Transverse colon (tissue), 4 donors: ENCODE measurements around the gene DPP7. TPM values are rescaled to one million over a fixed set of nuclear protein-coding genes. Genes with fewer than 3 reads are reported as not detected.

Experiments
- DNase-seq: peaks from one replicate; pipeline ENCODE4 v3.0.0-alpha.2; 2019
- H3K27ac ChIP-seq, 4 donors: fragments of 200-600 bp; sonication (generic); 2 replicates each; pipeline ENCODE4 v1.5.1; 2016 to 2018; ENCODE audit warnings: inconsistent platforms in 4 of 4
- H3K27me3 ChIP-seq: fragments of 200-600 bp; sonication (generic); 2 replicates; pipeline ENCODE4 v1.5.1; 2017; ENCODE audit warnings: inconsistent platforms
- H3K36me3 ChIP-seq, 4 donors: fragments of 200-600 bp; sonication (generic); 2 replicates each; pipeline ENCODE4 v1.5.1; 2017 to 2019; ENCODE audit warnings: inconsistent platforms in 4 of 4
- H3K4me1 ChIP-seq, 4 donors: fragments of 200-600 bp; sonication (generic); 2 replicates each; pipeline ENCODE4 v1.5.1; 2017 to 2020; ENCODE audit warnings: inconsistent platforms in 4 of 4
- H3K4me3 ChIP-seq, 4 donors: fragments of 200-600 bp; sonication (generic); 1 replicate in 1 of 4; 2 replicates in 3 of 4; pipeline versions ENCODE4 v1.5.1 to v1.6.1; 2017 to 2019; ENCODE audit warnings: inconsistent platforms in 4 of 4
- H3K9me3 ChIP-seq, 2 donors: fragments of 200-600 bp; sonication (generic); 2 replicates each; pipeline ENCODE4 v1.5.1; 2017 to 2019; ENCODE audit warnings: inconsistent platforms in 2 of 2
- EP300 ChIP-seq: sonication (generic); formaldehyde crosslinking; IDR thresholded peaks from one replicate; pipeline ENCODE4 v1.6.1; 2017; ENCODE audit warnings: antibody characterized with exemption, low read depth
- POLR2A ChIP-seq: fragments of 450-650 bp; IDR thresholded peaks from one replicate; pipeline ENCODE4 v1.6.1; 2016; ENCODE audit warnings: antibody characterized with exemption, mild to moderate bottlenecking, moderate library complexity
- POLR2AphosphoS5 ChIP-seq, 3 donors: sonication (generic); formaldehyde crosslinking; IDR thresholded peaks; one replicate each; pipeline ENCODE4 v1.6.1; 2016; ENCODE audit warnings: antibody characterized with exemption in 3 of 3
- WGBS, 2 donors: methylation state at CpG; one replicate each; pipeline ENCODE4 v1.1.5; 2018; ENCODE audit warnings: low coverage in 1 of 2; 5-methylcytosine and 5-hydroxymethylcytosine counted together
- in situ Hi-C, 4 donors: fragments of 200-750 bp; cut with MboI; loops; one replicate each; pipeline versions ENCODE4 v1.15.0 to v1.15.1; 2017; ENCODE audit warnings: low sequenced_read_pairs in 3 of 4, low pct_ligation_motif_present in 1 of 4, low pct_unique_long_range_greater_than_20kb in 1 of 4
- intact Hi-C: fragments of 100-400 bp; cut with DNase I; formaldehyde crosslinking; loops from one replicate; pipeline ENCODE4 v1.15.1; 2023; ENCODE audit warnings: low total_unique reads
- total RNA-seq, 4 donors: library from RNA; depleted of rRNA; stranded (reverse); fragments of >200 nt; gene quantifications; one replicate each; pipeline ENCODE4 v1.1.0, GENCODE V29; 2016
- TF ChIP-seq, protein P1 (sequence below), 5 experiments: fragments of 200-600 bp in 3 of 5; fragments of 450-650 bp in 2 of 5; sonication (generic) in 3 of 5; IDR thresholded peaks; 1 replicate in 2 of 5; 2 replicates in 3 of 5; pipeline ENCODE4 v1.5.1; 2016 to 2017; ENCODE audit warnings: antibody characterized with exemption in 5 of 5, inconsistent platforms in 3 of 5, mild to moderate bottlenecking in 2 of 5, moderate library complexity in 1 of 5

The DPP7 gene
- total RNA-seq, 4 donors from 2014 or later = 54.2 to 141 (median 103) TPM

DNA sequence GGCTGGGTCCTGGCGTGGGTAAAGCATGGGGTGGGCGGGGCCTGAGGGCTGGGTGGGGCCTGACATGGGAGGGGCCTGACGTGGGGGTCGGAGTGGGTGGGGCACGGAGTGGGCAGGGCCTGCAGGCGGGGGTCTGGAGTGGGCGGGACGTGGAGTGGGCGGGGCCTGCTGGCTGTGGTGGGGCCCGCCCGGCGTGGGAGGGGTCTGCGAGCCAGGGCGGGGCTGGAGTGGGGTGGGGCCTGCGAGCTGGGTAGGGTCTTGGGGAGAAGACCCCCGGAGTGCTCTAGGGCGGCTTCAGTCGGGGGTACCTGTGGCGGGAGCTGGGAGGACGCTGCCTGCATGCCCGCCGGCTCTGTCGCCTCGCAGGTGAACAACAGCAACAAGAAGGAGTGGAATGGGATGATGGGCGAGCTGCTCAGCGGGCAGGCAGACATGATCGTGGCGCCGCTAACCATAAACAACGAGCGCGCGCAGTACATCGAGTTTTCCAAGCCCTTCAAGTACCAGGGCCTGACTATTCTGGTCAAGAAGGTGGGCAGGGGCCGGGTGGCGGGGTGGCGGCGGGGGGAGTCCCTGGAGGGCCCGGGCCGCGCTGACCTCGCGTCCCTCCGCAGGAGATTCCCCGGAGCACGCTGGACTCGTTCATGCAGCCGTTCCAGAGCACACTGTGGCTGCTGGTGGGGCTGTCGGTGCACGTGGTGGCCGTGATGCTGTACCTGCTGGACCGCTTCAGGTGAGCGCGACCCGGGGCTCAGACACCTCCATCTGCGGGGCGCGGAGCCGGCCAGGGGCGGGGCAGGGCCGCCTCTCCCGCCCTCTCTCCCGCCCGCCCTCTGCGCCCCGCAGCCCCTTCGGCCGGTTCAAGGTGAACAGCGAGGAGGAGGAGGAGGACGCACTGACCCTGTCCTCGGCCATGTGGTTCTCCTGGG, 47.3 kb upstream of the DPP7 start:
- TF ChIP-seq POLR2AphosphoS5 (IDR thresholded peaks at IDR 0.05) = no peak
- TF ChIP-seq EP300 = no peak
- TF ChIP-seq, protein P1, sequence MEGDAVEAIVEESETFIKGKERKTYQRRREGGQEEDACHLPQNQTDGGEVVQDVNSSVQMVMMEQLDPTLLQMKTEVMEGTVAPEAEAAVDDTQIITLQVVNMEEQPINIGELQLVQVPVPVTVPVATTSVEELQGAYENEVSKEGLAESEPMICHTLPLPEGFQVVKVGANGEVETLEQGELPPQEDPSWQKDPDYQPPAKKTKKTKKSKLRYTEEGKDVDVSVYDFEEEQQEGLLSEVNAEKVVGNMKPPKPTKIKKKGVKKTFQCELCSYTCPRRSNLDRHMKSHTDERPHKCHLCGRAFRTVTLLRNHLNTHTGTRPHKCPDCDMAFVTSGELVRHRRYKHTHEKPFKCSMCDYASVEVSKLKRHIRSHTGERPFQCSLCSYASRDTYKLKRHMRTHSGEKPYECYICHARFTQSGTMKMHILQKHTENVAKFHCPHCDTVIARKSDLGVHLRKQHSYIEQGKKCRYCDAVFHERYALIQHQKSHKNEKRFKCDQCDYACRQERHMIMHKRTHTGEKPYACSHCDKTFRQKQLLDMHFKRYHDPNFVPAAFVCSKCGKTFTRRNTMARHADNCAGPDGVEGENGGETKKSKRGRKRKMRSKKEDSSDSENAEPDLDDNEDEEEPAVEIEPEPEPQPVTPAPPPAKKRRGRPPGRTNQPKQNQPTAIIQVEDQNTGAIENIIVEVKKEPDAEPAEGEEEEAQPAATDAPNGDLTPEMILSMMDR (IDR thresholded peaks at IDR 0.05) = no peak
- TF ChIP-seq POLR2A = no peak
- peaks cover 9 to 25% (median 22%) of the 10 kb centered on the region in 4 donors for H3K4me1 ChIP-seq
- no peak overlapping the region for H3K4me3 ChIP-seq
- DNase-seq = no peak
- intact Hi-C loops (no loop called here), in situ Hi-C loops (no loop called here)
- H3K27me3 ChIP-seq = peaks cover 100% of the 10 kb centered on the region
- no peaks in the 10 kb centered on the region for H3K9me3 ChIP-seq
- 8% methylated on average over 54 of the region's 71 CpGs; no CpG with 5 or more reads in 1 of the 2 donors for WGBS, 2 donors
- H3K27ac ChIP-seq = no peak overlapping the region
- no peaks in the 10 kb centered on the region for H3K36me3 ChIP-seq

DNA sequence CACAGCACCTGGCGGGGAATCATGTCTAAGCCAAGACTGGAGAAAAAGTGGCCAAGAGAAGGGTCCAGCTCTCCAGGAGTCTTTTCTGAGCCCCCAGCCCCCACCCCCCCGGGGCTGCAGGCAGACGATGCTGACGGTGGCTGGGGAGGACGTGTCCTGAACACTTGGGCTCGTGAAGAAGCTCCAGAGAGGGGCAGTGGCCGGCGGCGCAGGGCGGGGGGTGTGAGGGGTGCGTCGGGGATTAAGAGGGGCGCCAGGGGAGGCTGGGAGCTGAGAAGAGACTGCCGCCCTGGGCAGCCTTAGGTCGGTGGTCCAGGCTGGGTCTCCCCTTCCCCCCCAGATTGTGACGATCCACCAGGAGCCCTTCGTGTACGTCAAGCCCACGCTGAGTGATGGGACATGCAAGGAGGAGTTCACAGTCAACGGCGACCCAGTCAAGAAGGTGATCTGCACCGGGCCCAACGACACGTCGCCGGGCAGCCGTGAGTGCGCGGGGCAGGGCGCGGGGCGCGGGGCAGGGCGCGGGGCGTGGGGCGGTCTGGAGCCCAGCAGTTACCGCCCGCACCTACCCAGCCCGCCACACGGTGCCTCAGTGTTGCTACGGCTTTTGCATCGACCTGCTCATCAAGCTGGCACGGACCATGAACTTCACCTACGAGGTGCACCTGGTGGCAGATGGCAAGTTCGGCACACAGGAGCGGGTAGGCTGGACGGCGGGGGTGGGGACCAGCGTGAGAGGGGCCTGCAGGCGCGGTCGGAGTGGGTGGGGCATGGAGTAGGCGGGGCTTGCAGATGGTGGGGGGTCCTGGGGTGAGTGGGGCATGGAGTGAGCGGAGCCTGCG, 46.4 kb upstream of the DPP7 start:
- Histone ChIP-seq H3K36me3 (no peaks in the 10 kb centered on the region), H3K27ac (no peak overlapping the region), H3K4me3 (no peak overlapping the region), H3K27me3 (peaks cover 100% of the 10 kb centered on the region), H3K9me3 (no peaks in the 10 kb centered on the region), H3K4me1 (peaks cover 9 to 30% (median 27%) of the 10 kb centered on the region in 4 donors)
- DNase-seq = no peak
- in situ Hi-C loops = no loop called here
- intact Hi-C loops = no loop called here
- 42% methylated on average over 41 of the region's 56 CpGs; no CpG with 5 or more reads in 1 of the 2 donors for WGBS, 2 donors
- TF ChIP-seq POLR2AphosphoS5 (IDR thresholded peaks at IDR 0.05) = no peak
- TF ChIP-seq, protein P1 (IDR thresholded peaks at IDR 0.05) = no peak
- TF ChIP-seq EP300 = no peak
- TF ChIP-seq POLR2A = no peak

DNA sequence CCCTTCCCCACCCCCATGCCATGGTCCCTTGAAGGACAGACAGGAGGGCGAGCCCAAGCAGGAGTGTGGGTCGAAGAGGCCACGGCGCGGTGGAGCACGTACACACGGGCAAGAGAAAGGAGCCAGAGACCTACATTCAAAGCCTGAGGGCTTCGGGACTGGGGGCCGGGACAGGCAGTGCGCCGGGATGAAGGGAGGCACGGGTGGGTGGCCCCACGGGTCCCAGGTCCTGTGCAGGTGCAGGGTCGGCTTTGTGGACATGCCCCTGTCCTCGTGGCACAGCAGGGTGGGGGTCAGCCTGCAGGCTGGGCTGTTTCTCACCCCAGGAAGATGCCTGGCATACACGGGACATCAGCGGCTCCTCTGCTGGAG, 45.5 kb upstream of the DPP7 start:
- Histone ChIP-seq H3K36me3 (no peaks in the 10 kb centered on the region), H3K9me3 (no peaks in the 10 kb centered on the region), H3K4me3 (no peak overlapping the region), H3K4me1 (peaks cover 9 to 30% (median 27%) of the 10 kb centered on the region in 4 donors), H3K27ac (no peak overlapping the region), H3K27me3 (peaks cover 100% of the 10 kb centered on the region)
- 60 to 70% methylated on average over 4 to 17 of the region's 17 CpGs for WGBS, 2 donors
- TF ChIP-seq POLR2A = no peak
- TF ChIP-seq, protein P1 (IDR thresholded peaks at IDR 0.05) = no peak
- TF ChIP-seq POLR2AphosphoS5 (IDR thresholded peaks at IDR 0.05) = no peak
- no peak for TF ChIP-seq EP300
- in situ Hi-C loops = no loop called here
- no peak for DNase-seq
- intact Hi-C loops = no loop called here
